Vagina (tissue), 2 donors: ENCODE measurements around the gene SLC22A12. TPM values are rescaled to one million over a fixed set of nuclear protein-coding genes. Genes with fewer than 3 reads are reported as not detected.

Experiments
- DNase-seq, 2 donors: peaks; one replicate each; pipeline ENCODE4 v3.0.0-alpha.2; 2017; ENCODE audit errors: extremely low spot score in 2 of 2
- H3K27ac ChIP-seq: fragments of 200-600 bp; sonication (generic); one replicate; pipeline ENCODE4 v1.5.1; 2019
- H3K27me3 ChIP-seq: fragments of 200-600 bp; sonication (generic); one replicate; pipeline ENCODE4 v1.5.1; 2019
- H3K36me3 ChIP-seq, 2 donors: fragments of 200-600 bp; sonication (generic); one replicate each; pipeline ENCODE4 v1.5.1; 2017 to 2019
- H3K4me1 ChIP-seq: fragments of 200-600 bp; sonication (generic); one replicate; pipeline ENCODE4 v1.5.1; 2019
- H3K4me3 ChIP-seq, 2 donors: fragments of 200-600 bp; sonication (generic); 1 replicate in 1 of 2; 2 replicates in 1 of 2; pipeline ENCODE4 v1.5.1; 2016 to 2019
- H3K9me3 ChIP-seq: fragments of 200-600 bp; sonication (generic); one replicate; pipeline ENCODE4 v1.5.1; 2019
- POLR2A ChIP-seq, 2 donors: fragments of 450-650 bp; IDR thresholded peaks; one replicate each; pipeline ENCODE4 v1.6.1; 2017; ENCODE audit warnings: antibody characterized with exemption in 2 of 2, mild to moderate bottlenecking in 2 of 2, moderate library complexity in 2 of 2
- POLR2AphosphoS5 ChIP-seq, 2 donors: sonication (generic); formaldehyde crosslinking; IDR thresholded peaks; one replicate each; pipeline ENCODE4 v1.9.0; 2017; ENCODE audit warnings: antibody characterized with exemption in 2 of 2, mild to moderate bottlenecking in 2 of 2, low read depth in 1 of 2; ENCODE audit not compliant: insufficient read depth in 1 of 2
- intact Hi-C: fragments of 100-400 bp; cut with DNase I; formaldehyde crosslinking; loops from one replicate; pipeline ENCODE4 v1.15.1; 2023
- total RNA-seq: library from RNA; depleted of rRNA; stranded (reverse); fragments of >200 nt; gene quantifications from one replicate; pipeline ENCODE4 v1.2.3, GENCODE V29; 2016
- TF ChIP-seq, protein P1 (sequence below), 3 experiments: fragments of 450-650 bp in 2 of 3; fragments of 200-600 bp in 1 of 3; sonication (generic) in 1 of 3; IDR thresholded peaks; one replicate each; pipeline ENCODE4 v1.5.1; 2017 to 2019; ENCODE audit warnings: antibody characterized with exemption in 3 of 3, mild to moderate bottlenecking in 2 of 3, moderate library complexity in 2 of 3

The SLC22A12 gene
- total RNA-seq, 1 donor from 2014 or later: not detected

DNA sequence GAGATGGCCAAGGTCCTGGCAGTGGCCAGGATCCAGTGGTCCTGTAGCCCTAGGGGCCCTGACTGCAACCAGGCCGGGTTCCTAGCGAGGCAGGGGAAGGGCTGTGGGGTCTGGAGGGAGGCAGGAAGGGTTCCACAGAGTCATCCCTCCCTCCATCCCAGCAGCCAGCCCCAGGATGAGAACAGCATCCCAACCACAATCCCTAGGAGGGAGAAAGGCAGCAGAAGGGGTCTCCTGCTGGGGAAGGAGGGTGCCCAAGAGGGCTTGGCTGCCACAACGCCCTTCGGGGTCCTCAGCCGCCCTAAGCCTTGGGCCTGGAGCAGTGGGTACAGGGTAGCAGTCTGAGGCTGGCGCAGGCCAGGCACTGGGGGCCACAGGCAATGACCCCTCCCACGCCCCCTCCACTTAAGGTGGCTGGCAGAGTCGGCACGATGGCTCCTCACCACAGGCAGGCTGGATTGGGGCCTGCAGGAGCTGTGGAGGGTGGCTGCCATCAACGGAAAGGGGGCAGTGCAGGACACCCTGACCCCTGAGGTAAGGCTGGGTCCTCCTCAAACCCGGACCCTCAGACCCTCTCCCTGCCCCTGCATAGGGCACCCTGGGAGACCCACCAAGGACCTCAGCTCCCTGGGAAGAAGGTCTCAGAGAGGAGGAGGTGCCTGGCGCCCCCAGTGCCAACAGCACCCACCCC lies 7.2 kb downstream of the SLC22A12 start:
- Histone ChIP-seq H3K27me3 (no peaks in the 10 kb centered on the region), H3K36me3 (no peaks in the 10 kb centered on the region), H3K27ac (no peak overlapping the region), H3K9me3 (no peaks in the 10 kb centered on the region), H3K4me1 (no peaks in the 10 kb centered on the region), H3K4me3 (no peak overlapping the region)
- intact Hi-C loops: no loop called here
- TF ChIP-seq, protein P1, sequence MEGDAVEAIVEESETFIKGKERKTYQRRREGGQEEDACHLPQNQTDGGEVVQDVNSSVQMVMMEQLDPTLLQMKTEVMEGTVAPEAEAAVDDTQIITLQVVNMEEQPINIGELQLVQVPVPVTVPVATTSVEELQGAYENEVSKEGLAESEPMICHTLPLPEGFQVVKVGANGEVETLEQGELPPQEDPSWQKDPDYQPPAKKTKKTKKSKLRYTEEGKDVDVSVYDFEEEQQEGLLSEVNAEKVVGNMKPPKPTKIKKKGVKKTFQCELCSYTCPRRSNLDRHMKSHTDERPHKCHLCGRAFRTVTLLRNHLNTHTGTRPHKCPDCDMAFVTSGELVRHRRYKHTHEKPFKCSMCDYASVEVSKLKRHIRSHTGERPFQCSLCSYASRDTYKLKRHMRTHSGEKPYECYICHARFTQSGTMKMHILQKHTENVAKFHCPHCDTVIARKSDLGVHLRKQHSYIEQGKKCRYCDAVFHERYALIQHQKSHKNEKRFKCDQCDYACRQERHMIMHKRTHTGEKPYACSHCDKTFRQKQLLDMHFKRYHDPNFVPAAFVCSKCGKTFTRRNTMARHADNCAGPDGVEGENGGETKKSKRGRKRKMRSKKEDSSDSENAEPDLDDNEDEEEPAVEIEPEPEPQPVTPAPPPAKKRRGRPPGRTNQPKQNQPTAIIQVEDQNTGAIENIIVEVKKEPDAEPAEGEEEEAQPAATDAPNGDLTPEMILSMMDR (IDR thresholded peaks at IDR 0.05): no peak
- no peak for TF ChIP-seq POLR2A (IDR thresholded peaks at IDR 0.05)
- no peak for TF ChIP-seq POLR2AphosphoS5 (IDR thresholded peaks at IDR 0.05; ENCODE audit: insufficient read depth in 1 of 2, low read depth in 1 of 2)
- DNase-seq: no peak

DNA sequence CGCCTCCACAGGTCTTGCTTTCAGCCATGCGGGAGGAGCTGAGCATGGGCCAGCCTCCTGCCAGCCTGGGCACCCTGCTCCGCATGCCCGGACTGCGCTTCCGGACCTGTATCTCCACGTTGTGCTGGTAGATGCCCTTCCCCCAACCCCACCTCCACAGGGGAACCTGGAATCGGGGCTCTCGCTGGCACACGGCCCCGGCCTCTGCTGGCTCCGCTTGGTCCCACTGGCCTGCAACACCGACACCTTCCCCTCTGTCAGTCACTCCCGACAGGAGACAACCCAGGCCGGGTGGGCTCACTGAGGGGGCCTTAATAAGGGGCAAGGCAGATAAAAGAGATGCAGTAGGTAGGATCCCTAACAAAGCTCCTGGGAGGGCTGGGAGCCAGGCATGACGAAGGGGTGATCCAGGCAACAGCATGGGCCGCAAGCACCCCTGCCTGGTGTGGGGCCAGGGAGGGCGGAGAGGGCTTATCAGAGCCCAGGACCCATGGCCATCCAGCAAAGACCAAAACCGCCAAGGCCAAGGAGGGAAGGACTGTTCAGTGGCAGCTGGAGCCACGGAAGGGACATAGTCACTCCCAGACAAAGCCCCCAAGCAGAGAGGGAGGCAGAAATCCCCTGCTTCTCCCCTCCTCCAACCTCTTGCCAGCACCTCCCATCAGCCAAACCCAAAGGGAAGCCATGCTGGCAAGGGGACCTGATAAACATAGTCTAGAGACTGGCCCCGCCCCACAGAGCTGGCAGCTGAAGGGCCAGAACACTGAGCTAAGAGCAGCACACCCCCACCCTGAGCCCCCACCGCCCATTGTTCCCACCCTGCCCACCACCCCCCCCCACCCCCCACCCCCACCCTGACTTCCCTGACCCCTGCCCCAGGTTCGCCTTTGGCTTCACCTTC lies 8.0 kb downstream of the SLC22A12 start:
- Histone ChIP-seq H3K9me3 (no peaks in the 10 kb centered on the region), H3K27ac (no peak overlapping the region), H3K4me1 (no peaks in the 10 kb centered on the region), H3K4me3 (no peak overlapping the region), H3K36me3 (no peaks in the 10 kb centered on the region), H3K27me3 (no peaks in the 10 kb centered on the region)
- no peak for DNase-seq
- intact Hi-C loops: no loop called here
- TF ChIP-seq POLR2A (IDR thresholded peaks at IDR 0.05): no peak
- no peak for TF ChIP-seq POLR2AphosphoS5 (IDR thresholded peaks at IDR 0.05; ENCODE audit: insufficient read depth in 1 of 2, low read depth in 1 of 2)
- TF ChIP-seq, protein P1 (IDR thresholded peaks at IDR 0.05): no peak

DNA sequence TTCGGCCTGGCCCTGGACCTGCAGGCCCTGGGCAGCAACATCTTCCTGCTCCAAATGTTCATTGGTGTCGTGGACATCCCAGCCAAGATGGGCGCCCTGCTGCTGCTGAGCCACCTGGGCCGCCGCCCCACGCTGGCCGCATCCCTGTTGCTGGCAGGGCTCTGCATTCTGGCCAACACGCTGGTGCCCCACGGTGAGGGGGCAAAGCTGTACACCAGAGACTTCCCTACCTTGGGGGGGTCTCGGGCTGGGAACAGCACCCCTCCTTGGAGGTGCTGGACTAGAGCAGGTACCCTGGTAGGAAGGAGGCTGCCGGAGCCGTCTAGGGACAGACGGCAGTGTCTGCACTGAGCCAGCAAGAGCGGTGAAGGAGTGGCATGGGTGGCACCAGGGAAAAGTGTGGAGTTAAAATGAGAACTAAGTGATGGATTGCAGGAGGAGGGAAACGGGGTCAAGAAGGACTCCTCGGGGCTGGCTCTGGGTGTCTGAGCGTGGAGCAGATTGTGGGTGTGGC lies 8.7 kb downstream of the SLC22A12 start:
- TF ChIP-seq, protein P1 (IDR thresholded peaks at IDR 0.05): no peak
- TF ChIP-seq POLR2AphosphoS5 (IDR thresholded peaks at IDR 0.05; ENCODE audit: insufficient read depth in 1 of 2, low read depth in 1 of 2): no peak
- TF ChIP-seq POLR2A (IDR thresholded peaks at IDR 0.05): no peak
- Histone ChIP-seq H3K4me1 (no peaks in the 10 kb centered on the region), H3K27ac (no peak overlapping the region), H3K4me3 (no peak overlapping the region), H3K27me3 (no peaks in the 10 kb centered on the region), H3K9me3 (no peaks in the 10 kb centered on the region), H3K36me3 (no peaks in the 10 kb centered on the region)
- intact Hi-C loops: no loop called here
- DNase-seq: no peak

- Histone ChIP-seq H3K27ac (no peak overlapping the region), H3K27me3 (no peaks in the 10 kb centered on the region), H3K36me3 (no peaks in the 10 kb centered on the region), H3K9me3 (no peaks in the 10 kb centered on the region), H3K4me3 (no peak overlapping the region), H3K4me1 (no peaks in the 10 kb centered on the region)
- no peak for DNase-seq
- no peak for TF ChIP-seq POLR2A (IDR thresholded peaks at IDR 0.05)
- TF ChIP-seq, protein P1 (IDR thresholded peaks at IDR 0.05): no peak
- no peak for TF ChIP-seq POLR2AphosphoS5 (IDR thresholded peaks at IDR 0.05; ENCODE audit: insufficient read depth in 1 of 2, low read depth in 1 of 2)
- intact Hi-C loops: no loop called here
These were observed 9.4 kb downstream of the SLC22A12 start for GRCh38 chr11:64600281-64600992.
